GM08714 (cell line): ENCODE measurements around the gene IP6K3.

Source experiments
- H3K4me3 ChIP-seq: fragments of 200-500 bp; sonication (Bioruptor generic); 2 replicates; pipeline ENCODE4 v1.5.1; 2014; ENCODE audit warnings: mild to moderate bottlenecking, low read length, inconsistent platforms
- ZNF274 ChIP-seq: IDR thresholded peaks from 2 replicates; pipeline ENCODE4 v1.6.1; 2012; ENCODE audit warnings: mild to moderate bottlenecking, low read depth, low read length

IP6K3 gene

DNA sequence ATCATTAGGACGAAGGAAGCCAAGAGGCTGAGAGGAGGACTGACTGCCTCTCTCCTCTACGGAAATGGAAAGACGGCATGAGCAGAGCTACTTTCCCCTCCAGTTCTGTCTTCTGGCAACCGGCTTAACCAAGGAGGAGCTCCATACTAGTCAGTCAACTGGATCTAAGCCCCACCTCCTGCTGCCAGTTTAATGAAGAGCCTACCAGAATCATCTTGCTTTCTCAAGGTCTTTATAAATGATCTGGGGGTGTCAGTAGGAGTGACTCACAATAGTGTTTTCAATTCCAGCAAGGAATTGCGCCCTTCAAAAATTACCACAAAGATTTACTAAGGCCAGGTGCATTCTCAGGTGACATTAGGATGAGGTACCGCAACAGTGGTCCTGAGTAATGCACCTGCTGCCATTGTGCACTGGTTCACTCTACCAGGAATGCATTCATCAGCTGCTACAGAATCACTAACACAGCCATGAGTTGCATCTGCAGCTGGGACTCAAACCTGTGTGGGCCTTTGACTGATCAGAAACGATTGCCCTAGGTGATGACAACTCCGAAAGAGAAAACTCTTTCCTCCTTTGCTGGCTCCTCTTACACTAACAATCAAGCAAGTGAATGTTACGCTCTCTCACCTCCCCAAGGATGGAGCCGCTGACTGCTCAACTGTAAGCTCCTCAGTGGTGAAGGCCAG is 38.0 kb downstream of the IP6K3 start:
- TF ChIP-seq ZNF274: no peak
- H3K4me3 ChIP-seq: no peak overlapping the region

- no peak overlapping the region for H3K4me3 ChIP-seq
- TF ChIP-seq ZNF274: no peak
Measured at GRCh38 chr6:33707771-33708170, 38.9 kb downstream of the IP6K3 start.

DNA sequence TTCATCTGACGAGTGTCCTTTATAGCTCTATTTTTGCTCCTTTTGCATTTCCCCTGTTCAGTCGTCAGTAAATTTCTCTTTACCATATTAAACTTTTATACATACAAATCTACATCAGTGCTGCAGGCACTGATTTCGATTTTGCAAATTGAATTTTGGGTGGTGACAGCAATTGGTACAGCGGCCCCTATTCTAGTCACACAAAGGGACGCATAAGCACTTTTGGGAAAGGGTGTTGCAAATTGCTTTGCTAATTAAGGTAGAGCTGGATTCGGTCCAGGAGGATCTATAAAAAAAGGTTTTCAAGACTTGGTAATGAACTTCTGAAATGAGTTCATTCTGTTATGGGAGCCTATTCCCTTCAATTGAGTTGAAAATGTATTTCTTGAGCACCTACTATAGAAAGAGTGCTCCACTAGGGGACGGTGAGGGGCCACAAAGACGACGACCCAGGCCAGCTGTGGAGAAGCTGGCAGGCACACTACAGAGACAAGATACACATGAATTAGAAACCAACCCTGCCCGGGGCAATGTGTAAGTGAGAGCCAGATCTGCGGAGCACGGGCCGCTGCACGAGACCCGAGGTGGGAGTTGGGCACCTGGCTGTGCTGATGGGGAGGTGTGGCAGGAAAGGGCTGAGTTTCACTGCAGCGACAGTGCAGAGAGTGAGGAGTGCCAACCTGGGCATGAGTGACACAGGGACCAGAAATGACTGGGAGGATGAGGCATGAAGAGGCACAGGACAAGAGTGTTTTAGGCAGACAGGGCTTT is 40.6 kb downstream of the IP6K3 start:
- no peak overlapping the region for H3K4me3 ChIP-seq
- TF ChIP-seq ZNF274: no peak

- TF ChIP-seq ZNF274: no peak
- H3K4me3 ChIP-seq: no peak overlapping the region
Measured at GRCh38 chr6:33705268-33705885, 41.3 kb downstream of the IP6K3 start.

- no peak overlapping the region for H3K4me3 ChIP-seq
- TF ChIP-seq ZNF274: no peak
Measured at GRCh38 chr6:33704215-33705066, 42.3 kb downstream of the IP6K3 start.

GRCh38 chr6:33702345-33702977 is 44.2 kb downstream of the IP6K3 start:
- H3K4me3 ChIP-seq: no peak overlapping the region

GRCh38 chr6:33700391-33701050 is 46.2 kb downstream of the IP6K3 start:
- no peak overlapping the region for H3K4me3 ChIP-seq
- TF ChIP-seq ZNF274: no peak

More at GRCh38 chr6:33702345-33702977, 44.2 kb downstream of the IP6K3 start:
- TF ChIP-seq ZNF274: no peak

DNA sequence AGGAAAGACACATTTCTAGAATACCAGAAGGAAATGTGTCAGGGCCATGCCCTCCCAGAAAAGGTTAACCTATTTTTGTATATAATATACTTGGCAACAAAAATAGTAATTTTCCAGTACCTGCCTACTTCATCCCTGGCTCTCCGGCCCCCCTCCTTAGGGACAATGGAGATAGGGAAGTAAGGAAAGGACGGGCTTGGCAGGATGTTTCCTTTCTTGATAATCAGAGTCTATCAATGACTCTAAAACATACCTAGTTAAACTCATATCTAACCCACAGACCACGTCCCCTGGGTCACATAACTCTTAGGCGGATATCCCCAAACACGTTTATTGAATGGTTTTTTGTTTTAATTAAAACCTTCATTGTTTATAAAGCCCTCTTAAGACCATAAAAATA is 47.0 kb downstream of the IP6K3 start:
- TF ChIP-seq ZNF274: no peak
- H3K4me3 ChIP-seq: no peak overlapping the region

GRCh38 chr6:33699131-33699530 is 47.6 kb downstream of the IP6K3 start:
- no peak for TF ChIP-seq ZNF274

DNA sequence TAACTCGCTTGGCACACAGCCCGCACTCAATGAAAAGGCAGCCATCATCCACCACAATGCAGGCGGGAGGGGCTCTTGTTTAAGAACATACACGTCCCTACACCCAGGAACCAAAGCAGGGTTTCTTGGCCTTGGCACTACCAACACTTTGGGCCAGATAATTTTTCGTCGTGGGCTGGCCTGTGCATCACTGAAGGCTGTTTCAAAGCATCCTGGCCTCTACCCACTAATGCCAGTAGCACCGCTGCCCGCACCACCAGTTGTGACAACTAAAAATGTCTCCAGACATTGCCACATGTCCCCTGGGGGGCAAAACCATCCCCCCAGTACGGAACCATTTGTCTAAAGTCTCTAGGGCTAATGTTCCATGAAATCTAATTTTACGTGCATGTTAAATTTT is 48.2 kb downstream of the IP6K3 start:
- TF ChIP-seq ZNF274: no peak
- no peak overlapping the region for H3K4me3 ChIP-seq

More at GRCh38 chr6:33699131-33699530, 47.6 kb downstream of the IP6K3 start:
- no peak overlapping the region for H3K4me3 ChIP-seq

GRCh38 chr6:33697845-33698244 is 48.9 kb downstream of the IP6K3 start:
- no peak for TF ChIP-seq ZNF274
- H3K4me3 ChIP-seq: no peak overlapping the region

GRCh38 chr6:33696548-33697518 is 49.9 kb downstream of the IP6K3 start:
- no peak overlapping the region; the same call in 1 of the 2 replicates for H3K4me3 ChIP-seq
- TF ChIP-seq ZNF274: no peak
